Measurements from ENCODE around the gene TNIP2. TPM values are rescaled to one million over a fixed set of nuclear protein-coding genes. Genes with fewer than 3 reads are reported as not detected.

TNIP2 gene
- total RNA-seq, 1 donor from 2014 or later, result 76.8 TPM

DNA sequence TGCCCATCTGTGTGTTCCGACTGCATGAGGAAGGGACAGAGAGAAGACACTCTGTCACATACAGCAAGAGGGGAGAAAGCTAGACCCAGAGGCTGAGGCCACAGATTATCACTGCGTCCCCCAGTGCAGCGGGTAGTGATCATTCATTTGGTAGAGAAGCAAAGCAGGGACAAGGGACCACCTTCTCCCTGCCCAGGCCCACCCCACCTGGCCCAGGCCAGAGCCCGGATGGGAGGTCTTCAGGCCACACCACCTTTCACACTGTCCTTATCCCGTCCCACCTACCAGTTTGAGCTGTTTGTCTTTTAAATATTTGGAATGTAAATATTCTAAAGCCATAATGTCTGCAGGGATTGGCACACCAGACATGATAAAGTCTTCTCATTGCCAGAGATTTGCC, 10.6 kb downstream of the TNIP2 start:
- TF ChIP-seq, protein P1, sequence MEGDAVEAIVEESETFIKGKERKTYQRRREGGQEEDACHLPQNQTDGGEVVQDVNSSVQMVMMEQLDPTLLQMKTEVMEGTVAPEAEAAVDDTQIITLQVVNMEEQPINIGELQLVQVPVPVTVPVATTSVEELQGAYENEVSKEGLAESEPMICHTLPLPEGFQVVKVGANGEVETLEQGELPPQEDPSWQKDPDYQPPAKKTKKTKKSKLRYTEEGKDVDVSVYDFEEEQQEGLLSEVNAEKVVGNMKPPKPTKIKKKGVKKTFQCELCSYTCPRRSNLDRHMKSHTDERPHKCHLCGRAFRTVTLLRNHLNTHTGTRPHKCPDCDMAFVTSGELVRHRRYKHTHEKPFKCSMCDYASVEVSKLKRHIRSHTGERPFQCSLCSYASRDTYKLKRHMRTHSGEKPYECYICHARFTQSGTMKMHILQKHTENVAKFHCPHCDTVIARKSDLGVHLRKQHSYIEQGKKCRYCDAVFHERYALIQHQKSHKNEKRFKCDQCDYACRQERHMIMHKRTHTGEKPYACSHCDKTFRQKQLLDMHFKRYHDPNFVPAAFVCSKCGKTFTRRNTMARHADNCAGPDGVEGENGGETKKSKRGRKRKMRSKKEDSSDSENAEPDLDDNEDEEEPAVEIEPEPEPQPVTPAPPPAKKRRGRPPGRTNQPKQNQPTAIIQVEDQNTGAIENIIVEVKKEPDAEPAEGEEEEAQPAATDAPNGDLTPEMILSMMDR (IDR thresholded peaks at IDR 0.05; ENCODE audit: insufficient read depth, low read length, poor library complexity, severe bottlenecking), result no peak
- no peaks in the 10 kb centered on the region for H3K27me3 ChIP-seq (ENCODE audit: control insufficient read depth, insufficient read depth, low read length)
- peaks cover 2% of the 10 kb centered on the region for H3K36me3 ChIP-seq (ENCODE audit: control insufficient read depth, insufficient read depth, low read length)
- no peak for DNase-seq (ENCODE audit: low read depth)
- H3K4me3 ChIP-seq (ENCODE audit: low read depth, low read length), result no peak overlapping the region

DNA sequence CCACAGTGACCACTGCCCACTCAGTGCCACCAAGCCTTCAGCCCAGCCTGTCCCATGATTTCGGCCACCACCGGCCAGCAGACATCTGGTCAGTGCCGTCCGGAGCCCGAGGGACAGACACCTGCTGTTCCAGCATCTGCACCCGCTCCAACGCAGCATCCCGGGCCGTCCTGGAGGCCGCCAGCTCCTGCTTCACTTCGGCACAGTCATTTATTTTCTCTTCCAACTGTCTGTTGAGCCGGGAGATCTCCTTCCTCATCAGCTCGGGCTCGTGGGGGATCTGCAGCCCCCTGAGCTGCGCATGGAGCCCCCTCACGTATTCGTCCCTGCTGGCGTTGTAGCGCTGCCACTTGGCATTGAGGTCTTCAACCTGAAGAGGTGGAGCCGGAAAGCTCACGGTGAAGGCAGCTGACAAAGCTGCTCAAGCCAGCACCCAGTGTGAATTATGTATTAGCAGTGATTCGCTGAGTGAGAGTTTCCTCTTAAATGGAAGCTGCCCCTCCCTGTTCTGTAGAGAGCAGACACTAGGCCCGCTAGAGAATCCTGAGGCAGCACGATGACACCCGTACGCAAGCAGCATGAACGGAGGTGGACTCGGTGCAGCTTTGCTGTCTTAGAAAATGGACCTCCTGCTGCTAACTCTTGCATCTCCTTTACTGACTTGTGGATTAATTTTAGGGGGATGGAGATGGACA, 11.4 kb downstream of the TNIP2 start:
- TF ChIP-seq, protein P1 (IDR thresholded peaks at IDR 0.05; ENCODE audit: insufficient read depth, low read length, poor library complexity, severe bottlenecking), result no peak
- H3K27me3 ChIP-seq (ENCODE audit: control insufficient read depth, insufficient read depth, low read length), result no peaks in the 10 kb centered on the region
- DNase-seq (ENCODE audit: low read depth), result no peak
- H3K4me3 ChIP-seq (ENCODE audit: low read depth, low read length), result no peak overlapping the region
- H3K36me3 ChIP-seq (ENCODE audit: control insufficient read depth, insufficient read depth, low read length), result peaks cover 2% of the 10 kb centered on the region

DNA sequence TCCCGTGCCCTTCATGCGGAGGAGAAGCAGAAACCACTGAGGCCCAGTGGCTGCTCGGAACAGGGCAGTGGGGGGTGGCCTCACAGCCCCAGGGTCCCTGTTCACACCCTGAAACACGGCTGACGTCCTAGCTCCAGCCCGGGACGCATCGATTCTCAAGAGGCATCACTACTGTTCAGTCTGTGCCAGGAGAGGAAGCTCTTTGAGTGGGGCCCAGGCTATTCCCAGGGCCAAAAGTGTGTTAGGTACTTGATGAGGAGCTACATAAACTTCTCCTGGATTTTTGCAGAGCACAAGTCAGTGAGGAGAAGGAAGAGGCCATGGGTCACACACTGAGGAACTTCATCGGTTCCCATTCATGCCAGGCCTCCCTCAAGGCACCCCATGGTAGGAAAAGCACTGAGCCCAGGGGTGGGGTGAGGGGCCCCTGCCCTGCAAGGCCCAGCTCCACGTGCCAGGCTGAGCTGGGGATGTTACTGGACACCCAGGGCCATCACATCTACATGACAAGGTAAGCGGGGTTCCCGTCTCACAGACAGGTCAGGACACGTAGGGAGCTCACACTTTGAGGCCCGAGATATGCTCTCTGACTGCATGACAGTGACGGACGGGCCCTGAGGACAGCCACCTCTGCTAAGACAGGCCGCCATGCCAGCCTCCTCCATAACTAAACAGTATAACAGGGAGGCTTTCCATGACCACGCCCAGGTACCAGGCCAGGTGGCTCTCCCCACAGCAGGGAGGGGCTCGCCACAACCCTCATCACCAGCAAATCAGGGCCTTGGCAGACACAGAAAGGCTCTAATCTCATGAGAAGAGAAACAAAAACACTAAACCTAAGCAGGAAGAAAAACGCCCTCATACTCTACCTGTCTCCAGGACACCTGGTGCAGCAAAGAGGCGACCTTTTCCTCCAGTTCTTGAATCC, 12.4 kb downstream of the TNIP2 start:
- H3K36me3 ChIP-seq (ENCODE audit: control insufficient read depth, insufficient read depth, low read length), result peaks cover 2% of the 10 kb centered on the region
- H3K4me3 ChIP-seq (ENCODE audit: low read depth, low read length), result no peak overlapping the region
- TF ChIP-seq, protein P1 (IDR thresholded peaks at IDR 0.05; ENCODE audit: insufficient read depth, low read length, poor library complexity, severe bottlenecking), result no peak
- no peaks in the 10 kb centered on the region for H3K27me3 ChIP-seq (ENCODE audit: control insufficient read depth, insufficient read depth, low read length)
- DNase-seq (ENCODE audit: low read depth), result no peak

DNA sequence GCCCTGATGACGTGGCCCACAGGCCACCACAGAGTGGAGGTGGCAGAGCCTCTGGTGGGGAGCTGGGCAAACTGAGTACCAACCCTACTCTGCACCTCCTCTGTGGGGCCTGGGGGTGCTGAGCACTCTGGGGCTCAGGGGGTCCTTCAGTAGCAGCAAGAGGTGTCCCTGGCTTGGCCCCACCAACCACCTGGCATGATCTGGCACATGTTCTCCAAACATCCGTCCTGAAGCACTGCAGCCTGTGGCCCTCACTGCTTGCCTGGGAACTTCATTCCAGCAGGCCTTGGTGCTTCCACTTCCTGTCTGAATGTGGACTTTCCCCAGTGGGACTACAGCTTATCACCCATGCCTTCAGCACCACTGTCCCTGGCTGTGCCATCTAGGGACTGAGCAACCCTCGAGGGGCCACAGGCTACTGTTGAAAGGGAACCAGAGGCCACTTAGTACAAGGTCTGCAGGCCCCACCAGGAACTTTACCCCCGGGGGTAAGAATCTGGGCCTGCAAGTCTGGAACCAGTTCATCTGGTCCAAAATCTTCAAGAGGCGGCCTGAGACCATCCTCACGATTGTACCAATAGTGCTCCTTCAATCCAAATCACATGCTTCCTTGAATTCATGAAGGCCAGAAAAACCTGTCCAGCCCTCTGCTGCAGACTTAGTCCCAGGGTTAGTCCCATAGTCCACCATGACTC, 13.2 kb downstream of the TNIP2 start:
- DNase-seq (ENCODE audit: low read depth), result no peak

DNA sequence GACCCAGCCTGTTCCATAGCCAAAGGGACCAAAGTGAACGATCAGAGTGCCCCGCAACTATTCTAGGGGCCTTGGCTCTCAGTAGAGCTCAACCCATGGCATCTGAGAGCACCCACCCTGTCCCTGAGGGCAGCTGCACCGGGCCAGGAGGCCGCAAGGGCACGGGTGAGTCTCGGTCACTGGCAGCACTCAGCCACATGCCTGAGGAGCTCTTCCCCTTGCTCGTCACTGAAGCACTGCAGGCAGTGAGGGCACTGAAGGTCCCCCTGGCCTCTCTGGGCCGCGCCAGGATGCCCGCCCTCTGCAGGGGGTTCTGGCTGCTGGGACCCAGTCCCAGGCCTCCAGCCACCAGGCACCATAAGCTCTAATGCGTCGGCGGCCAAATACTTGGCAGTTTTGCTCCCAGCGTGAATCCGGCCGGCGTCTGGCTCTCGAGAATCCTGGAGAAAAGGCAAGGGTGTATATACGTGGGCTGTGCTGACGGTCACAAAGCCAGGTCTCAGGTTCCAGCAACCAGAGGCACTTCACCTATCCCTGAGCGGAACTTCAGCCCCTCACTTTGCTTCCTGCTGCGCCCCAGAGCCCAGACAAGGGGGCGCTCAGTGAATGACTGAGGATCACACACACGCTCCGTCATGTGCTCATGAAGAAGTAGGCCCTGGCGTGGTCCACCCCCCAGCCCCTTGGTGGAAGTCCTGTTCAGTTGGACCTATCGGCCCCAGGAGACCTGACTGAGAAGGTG, 13.9 kb downstream of the TNIP2 start:
- H3K4me3 ChIP-seq (ENCODE audit: low read depth, low read length), result no peak overlapping the region
- peaks cover 2% of the 10 kb centered on the region for H3K36me3 ChIP-seq (ENCODE audit: control insufficient read depth, insufficient read depth, low read length)
- DNase-seq (ENCODE audit: low read depth), result no peak
- no peaks in the 10 kb centered on the region for H3K27me3 ChIP-seq (ENCODE audit: control insufficient read depth, insufficient read depth, low read length)
- TF ChIP-seq, protein P1 (IDR thresholded peaks at IDR 0.05; ENCODE audit: insufficient read depth, low read length, poor library complexity, severe bottlenecking), result no peak

More for the DNA sequence above, 13.2 kb downstream of the TNIP2 start:
- no peaks in the 10 kb centered on the region for H3K27me3 ChIP-seq (ENCODE audit: control insufficient read depth, insufficient read depth, low read length)
- H3K36me3 ChIP-seq (ENCODE audit: control insufficient read depth, insufficient read depth, low read length), result peaks cover 2% of the 10 kb centered on the region
- TF ChIP-seq, protein P1 (IDR thresholded peaks at IDR 0.05; ENCODE audit: insufficient read depth, low read length, poor library complexity, severe bottlenecking), result no peak
- H3K4me3 ChIP-seq (ENCODE audit: low read depth, low read length), result no peak overlapping the region
